ENCODE data around the gene SRGN.

DNA sequence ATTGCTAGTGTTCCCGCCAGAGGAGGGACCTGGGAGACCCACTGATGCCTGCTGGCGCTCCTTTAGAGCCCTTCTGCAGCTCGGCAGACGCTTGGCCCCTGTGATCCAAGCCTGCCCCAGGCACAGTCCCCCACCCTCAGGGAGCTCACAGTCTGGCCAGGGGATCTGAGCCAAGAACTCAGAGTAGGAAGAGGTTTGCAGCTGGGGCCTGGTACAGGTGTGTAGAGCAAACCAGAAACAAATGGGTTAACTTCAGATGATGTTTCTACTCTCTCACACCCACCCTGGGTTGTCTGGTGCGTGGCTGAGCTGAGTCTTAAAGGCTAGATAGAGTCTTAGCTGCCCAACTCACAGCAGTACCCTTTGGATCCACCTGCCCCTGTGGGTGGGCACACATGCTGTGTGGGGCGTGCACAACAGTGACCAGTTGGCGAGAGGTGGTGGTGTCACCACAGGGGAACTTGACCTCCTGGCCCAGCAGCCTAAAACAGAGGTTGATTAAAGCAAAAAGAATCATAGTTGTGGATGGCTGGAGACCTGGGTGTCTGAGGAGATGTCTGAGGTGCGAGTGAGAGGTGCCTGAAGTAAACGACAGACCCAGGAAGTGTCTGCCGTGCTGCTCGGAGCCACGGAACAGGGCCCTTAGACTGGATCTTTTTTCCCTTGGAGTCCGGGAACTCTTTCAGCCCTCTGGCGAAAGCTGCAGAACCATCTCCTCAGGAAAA is 31.2 kb upstream of the SRGN start:
- TF ChIP-seq, protein P1, sequence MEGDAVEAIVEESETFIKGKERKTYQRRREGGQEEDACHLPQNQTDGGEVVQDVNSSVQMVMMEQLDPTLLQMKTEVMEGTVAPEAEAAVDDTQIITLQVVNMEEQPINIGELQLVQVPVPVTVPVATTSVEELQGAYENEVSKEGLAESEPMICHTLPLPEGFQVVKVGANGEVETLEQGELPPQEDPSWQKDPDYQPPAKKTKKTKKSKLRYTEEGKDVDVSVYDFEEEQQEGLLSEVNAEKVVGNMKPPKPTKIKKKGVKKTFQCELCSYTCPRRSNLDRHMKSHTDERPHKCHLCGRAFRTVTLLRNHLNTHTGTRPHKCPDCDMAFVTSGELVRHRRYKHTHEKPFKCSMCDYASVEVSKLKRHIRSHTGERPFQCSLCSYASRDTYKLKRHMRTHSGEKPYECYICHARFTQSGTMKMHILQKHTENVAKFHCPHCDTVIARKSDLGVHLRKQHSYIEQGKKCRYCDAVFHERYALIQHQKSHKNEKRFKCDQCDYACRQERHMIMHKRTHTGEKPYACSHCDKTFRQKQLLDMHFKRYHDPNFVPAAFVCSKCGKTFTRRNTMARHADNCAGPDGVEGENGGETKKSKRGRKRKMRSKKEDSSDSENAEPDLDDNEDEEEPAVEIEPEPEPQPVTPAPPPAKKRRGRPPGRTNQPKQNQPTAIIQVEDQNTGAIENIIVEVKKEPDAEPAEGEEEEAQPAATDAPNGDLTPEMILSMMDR (IDR thresholded peaks at IDR 0.05), result no peak
- TF ChIP-seq EZH2 (IDR thresholded peaks at IDR 0.05; ENCODE audit: borderline replicate concordance, insufficient read depth, low read depth, low read length, poor library complexity, severe bottlenecking), result no peak
